Motor neuron (in vitro differentiated cells): ENCODE measurements around the gene PYGO2. TPM values are rescaled to one million over a fixed set of nuclear protein-coding genes. Genes with fewer than 3 reads are reported as not detected.

Source experiments
- ATAC-seq, 8 experiments: fragments of 200-7000 bp; cut with Tn5 transposase; replicated peaks in 6 of 8; 2 replicates each; pipeline ENCODE4 v1.8.0; 2021; ENCODE audit warnings: mild to moderate bottlenecking in 8 of 8, moderate library complexity in 8 of 8
- H3K27ac ChIP-seq, 2 donors: fragments of 250-450 bp; sonication (Bioruptor Pico); 2 replicates each; pipeline ENCODE4 v1.9.0; 2021; ENCODE audit warnings: antibody characterized with exemption in 2 of 2, mild to moderate bottlenecking in 2 of 2, moderate library complexity in 1 of 2
- H3K4me1 ChIP-seq, 2 donors: fragments of 250-450 bp; sonication (Bioruptor Pico); replicated peaks in 1 of 2; 2 replicates each; pipeline ENCODE4 v1.6.1; 2021; ENCODE audit warnings: antibody characterized with exemption in 2 of 2, mild to moderate bottlenecking in 2 of 2, moderate library complexity in 1 of 2
- H3K4me3 ChIP-seq, 5 donors: fragments of 250-450 bp; sonication (Bioruptor Pico); 2 replicates each; pipeline ENCODE4 v1.9.0; 2021; ENCODE audit warnings: antibody characterized with exemption in 5 of 5, mild to moderate bottlenecking in 5 of 5, moderate library complexity in 4 of 5
- WGBS, 10 experiments: fragments of 450-650 bp; shearing (Covaris generic); methylation state at CpG; one replicate each; pipeline ENCODE4 v1.0.0; 2022; 5-methylcytosine and 5-hydroxymethylcytosine counted together
- in situ Hi-C, 9 experiments: fragments of 400-800 bp; cut with MboI; loops; one replicate each; pipeline ENCODE4 v1.15.0; 2021; ENCODE audit warnings: low sequenced_read_pairs in 9 of 9, low pct_unique_long_range_greater_than_20kb in 2 of 9; ENCODE audit not compliant: unreplicated experiment in 9 of 9
- total RNA-seq, 8 experiments: library from RNA; unstranded; fragments of 300-600 nt; gene quantifications; 2 replicates each; pipeline versions ENCODE4 v1.2.3 to v1.2.4, GENCODE V29; 2022

PYGO2 gene
- total RNA-seq, 8 experiments from 2014 or later: 14.4 to 49.9 (median 26.5) TPM

DNA sequence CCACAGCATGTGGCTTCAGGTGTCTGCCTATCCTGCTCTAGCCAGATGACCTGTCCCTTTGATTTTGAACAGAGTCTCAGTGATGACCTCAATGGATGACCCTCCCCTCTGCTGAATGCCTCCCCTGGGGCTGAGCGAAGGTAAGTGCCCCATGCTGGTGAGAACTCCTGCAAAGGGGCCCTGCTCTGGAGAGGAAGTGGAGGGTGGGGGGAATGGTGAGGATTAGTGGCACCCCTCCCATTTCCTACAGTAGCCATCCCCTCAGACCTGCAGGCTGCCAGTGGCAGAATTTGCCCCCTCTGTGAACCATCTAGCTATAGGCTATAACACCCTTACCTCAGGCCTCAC, 21.4 kb downstream of the PYGO2 start:
- peaks cover 47 to 57% of the 10 kb centered on the region in 2 donors for H3K4me1 ChIP-seq
- 100% methylated on average over 1 of the region's 1 CpG; no CpG with 5 or more reads in 7 of the 10 experiments for WGBS, 10 experiments
- H3K27ac ChIP-seq: peak overlapping the region in 1 of 2 donors; percentile 47
- no peak for ATAC-seq
- no peak overlapping the region for H3K4me3 ChIP-seq
- in situ Hi-C loops: no loop called here

DNA sequence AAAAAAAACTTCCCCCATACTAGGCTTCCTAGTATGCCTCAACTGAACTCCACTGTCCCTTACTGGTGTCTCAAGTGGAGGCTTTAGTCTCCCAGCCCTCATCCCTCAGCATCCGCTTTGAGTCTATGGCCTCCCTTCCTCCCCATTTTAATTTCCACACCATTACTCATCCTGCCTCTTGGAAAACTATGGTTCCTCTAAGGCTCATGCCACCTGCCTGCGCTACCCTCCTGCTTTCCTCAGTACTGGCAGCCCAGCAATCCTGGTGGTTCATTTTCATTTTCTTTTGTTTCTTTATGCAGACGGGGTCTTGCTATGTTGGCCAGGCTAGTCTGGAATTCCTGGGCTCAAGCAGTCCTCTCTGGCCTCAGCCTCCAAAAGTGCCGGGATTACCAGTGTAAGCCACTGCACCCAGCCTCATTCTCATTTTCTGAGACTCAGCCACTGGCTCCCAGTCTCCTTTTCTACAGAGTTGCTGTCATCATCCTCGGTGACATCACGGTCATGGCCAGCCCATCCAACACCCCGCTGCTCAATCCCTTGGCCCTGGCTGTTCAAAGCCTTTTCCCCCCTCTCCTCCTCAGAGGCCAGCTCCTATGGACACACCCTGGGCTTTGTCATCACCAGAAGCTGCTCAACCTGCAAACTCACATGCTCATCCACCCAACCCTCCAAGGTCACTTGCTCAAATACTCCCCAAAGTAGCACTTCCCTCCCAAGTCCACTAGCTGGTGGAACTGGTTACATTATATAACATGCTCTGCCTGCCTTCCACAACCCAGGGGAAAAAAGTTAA, 22.8 kb downstream of the PYGO2 start:
- Histone ChIP-seq H3K27ac (no peak overlapping the region), H3K4me3 (no peak overlapping the region)

DNA sequence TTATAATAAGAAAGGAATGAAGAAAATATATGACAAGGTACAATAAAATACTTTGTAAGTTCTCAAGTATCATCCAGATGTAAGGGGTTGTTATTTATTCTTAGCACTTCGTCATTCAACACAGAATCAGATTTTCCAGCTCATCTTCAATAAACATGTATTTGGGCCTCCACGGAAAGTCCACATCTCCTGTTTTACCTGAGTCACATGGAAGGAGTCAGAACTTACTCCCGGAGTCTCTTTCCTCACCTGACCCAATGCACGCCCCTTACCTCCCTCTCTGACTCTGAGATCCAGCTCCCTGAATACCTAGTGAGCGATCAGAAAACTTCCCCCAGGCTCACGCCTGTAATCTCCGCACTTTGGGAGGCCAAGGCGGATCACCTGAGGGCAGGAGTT, 23.6 kb downstream of the PYGO2 start:
- peaks cover 35 to 44% of the 10 kb centered on the region in 2 donors for H3K4me1 ChIP-seq
- in situ Hi-C loops: no loop called here
- 40 to 100% (median 94%) methylated on average over 1 to 8 of the region's 8 CpGs; no CpG with 5 or more reads in 2 of the 10 experiments for WGBS, 10 experiments
- H3K27ac ChIP-seq: peak overlapping the region; percentile 99 to 100
- no peak for ATAC-seq
- peak overlapping the region in 3 of 5 donors; percentile 58 to 66 (median 58) for H3K4me3 ChIP-seq

More for the DNA sequence above, 22.8 kb downstream of the PYGO2 start:
- peaks cover 35 to 44% of the 10 kb centered on the region in 2 donors for H3K4me1 ChIP-seq
- WGBS, 10 experiments: 92 to 100% (median 96%) methylated on average over 1 to 7 of the region's 7 CpGs; no CpG with 5 or more reads in 1 of the 10 experiments
- in situ Hi-C loops: no loop called here
- ATAC-seq: no peak

DNA sequence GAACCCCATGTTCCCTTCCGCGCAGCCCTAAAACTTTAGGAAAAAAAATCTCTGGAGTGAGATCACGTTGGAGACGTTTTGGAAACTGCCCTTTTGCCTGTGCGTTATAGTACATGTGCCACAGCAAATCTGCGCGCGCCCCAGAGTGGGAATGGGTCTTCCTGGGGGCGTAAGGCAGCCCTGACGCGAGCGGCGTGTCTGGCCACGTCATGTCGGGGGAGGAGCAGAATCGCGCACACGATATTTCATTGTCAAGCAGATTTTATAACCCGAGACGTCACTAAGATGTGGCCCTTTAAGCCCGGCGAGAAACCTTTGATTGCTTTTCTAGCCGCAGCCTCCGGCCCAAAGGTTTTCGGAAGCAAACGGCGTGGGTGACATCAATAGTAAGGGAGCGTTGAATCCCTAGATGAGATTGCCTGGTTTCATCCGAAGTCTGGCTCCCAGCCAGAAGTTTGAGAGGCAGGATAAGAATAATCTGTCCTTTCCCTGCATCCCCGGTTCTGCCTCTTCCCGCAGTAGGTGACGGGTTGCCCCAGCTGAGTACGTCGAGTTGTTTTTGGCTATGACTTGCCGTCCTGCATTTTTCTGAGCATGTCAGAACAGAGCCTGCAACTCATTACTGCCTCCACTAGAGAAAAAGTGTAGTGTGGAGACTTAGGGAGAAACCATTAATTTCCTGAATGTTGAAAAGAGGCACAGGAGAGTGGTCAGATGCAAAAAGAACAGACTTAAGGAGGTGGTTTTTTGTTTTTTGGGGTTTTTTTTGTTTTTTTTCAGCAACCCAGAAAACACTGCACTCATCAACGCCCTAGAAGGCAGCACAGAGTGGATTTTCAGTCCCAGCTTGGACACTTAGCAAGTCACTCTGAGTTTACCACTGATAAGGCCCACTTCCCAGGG, 24.2 kb downstream of the PYGO2 start:
- in situ Hi-C loops: no loop called here
- Histone ChIP-seq H3K27ac (peak overlapping the region; percentile 99 to 100), H3K4me3 (peak overlapping the region; percentile 53 to 77 (median 58)), H3K4me1 (peaks cover 32 to 42% of the 10 kb centered on the region in 2 donors)
- ATAC-seq: peak; percentile 72 to 83 (median 78)
- 0 to 13% (median 6%) methylated on average over 4 to 35 of the region's 36 CpGs; no CpG with 5 or more reads in 1 of the 10 experiments for WGBS, 10 experiments

DNA sequence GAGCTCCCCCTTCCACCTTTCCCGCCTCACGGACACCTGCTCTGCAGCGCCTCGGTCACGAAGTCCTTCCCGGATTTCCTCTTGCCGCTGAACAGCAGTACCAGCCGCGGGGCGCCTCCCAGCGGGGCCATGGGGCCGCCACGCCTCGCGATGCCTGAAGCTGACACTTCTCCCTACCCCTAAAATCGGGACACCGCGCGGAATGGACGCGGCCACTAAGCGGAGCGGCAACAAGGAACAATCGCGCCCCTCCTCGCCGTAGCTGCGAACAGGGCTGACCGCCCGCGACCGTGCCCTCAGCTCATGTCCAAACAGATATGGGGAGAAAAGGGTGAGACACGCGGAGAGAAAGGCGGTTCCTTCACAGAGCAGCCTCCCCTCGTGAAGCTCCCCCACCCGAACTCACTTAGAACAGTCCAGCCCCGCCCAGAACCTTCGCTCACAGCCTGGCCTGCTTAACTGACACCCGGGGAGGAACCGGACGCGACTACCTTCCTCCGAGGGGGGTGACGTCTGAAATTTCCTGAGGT, 25.0 kb downstream of the PYGO2 start, which contains the start of gene PMVK:
Gene PMVK, minus strand, starts transcription at position 165 of the 530 bp plus-strand sequence. Its CDS starts 34 bp downstream, at position 131.
- ATAC-seq: peak; percentile 80 to 87 (median 84)
- 0 to 5% (median 0%) methylated on average over 3 to 25 of the region's 45 CpGs; no CpG with 5 or more reads in 3 of the 10 experiments for WGBS, 10 experiments

DNA sequence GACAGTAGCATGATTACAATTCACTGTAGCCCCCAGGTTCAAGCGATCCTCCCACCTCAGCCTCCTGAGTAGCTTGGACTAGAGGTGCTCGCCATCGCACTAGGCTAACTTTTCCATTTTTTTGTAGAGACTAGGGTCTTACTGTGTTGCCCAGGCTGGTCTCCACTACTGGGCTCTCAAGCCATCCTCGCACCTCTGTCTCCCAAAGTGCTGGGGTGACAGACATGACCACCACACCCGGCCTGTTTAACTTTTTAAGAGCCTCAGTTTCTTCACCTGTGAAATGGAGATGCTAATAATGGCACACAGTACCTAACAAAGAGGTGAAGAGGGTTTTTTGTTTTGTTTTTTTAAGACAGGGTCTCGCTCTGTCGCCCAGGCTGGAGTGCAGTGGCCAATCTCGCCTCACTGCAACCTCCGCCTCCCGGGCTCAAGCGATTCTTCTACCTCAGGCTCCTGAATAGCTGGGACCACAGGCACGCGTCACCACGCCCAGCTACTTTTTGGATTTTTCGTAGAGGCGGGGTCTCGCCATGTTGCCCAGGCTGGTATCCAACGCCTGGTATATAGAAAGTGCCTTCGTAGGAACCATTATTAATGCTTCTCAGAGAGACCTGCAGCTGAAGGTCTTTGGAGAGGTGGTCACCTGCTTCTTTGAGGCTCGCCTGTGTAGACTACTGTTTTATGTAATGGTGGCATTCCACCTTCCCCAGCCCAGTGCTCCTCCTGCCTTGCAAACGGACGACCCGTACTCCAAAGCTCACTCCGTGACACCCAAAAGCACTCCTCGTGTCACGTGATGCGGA, 25.6 kb downstream of the PYGO2 start:
- ATAC-seq: peak in 1 of 8 experiments; percentile 1

More for the DNA sequence above, 25.0 kb downstream of the PYGO2 start, which contains the start of gene PMVK:
- in situ Hi-C loops: no loop called here
- H3K4me3 ChIP-seq: peak within 1 kb of the TSS; percentile 53 to 77 (median 58)
- H3K27ac ChIP-seq: peak within 1 kb of the TSS; percentile 99 to 100
- peaks cover 25 to 35% of the 10 kb centered on the region in 2 donors for H3K4me1 ChIP-seq

DNA sequence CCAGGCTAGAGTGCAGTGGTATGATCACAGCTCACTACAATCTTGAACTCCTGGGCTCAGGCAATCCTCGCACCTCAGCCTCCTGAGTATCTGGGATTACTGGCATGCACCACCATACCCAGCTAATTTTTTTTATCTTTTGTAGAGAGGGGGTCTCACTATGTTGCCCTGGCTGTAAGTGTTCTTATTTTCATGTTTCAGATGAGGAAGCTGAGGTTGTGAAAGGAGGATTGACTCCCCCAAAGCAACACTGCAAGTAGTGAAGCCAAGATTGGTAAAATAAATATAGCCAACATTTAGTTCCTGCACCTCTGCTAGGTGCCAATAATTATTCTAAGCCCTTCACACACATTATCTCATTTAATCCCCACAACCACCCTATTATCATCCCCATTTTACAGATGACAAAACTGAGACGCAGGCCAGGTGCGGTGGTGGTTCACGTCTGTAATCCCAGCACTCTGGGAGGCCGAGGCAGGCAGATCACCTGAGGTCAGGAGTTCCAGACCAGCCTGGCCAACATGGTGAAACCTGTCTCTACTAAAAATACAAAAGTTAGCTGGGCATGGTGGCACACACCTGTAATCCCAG, 27.1 kb downstream of the PYGO2 start:
- in situ Hi-C loops: no loop called here
- 83 to 100% (median 94%) methylated on average over 1 to 5 of the region's 5 CpGs; no CpG with 5 or more reads in 5 of the 10 experiments for WGBS, 10 experiments
- Histone ChIP-seq H3K4me1 (peaks cover 7 to 17% of the 10 kb centered on the region in 2 donors), H3K4me3 (no peak overlapping the region), H3K27ac (no peak overlapping the region)
- no peak for ATAC-seq

More for the DNA sequence above, 25.6 kb downstream of the PYGO2 start:
- peak overlapping the region; percentile 53 to 77 (median 58) for H3K4me3 ChIP-seq
- peaks cover 18 to 28% of the 10 kb centered on the region in 2 donors for H3K4me1 ChIP-seq
- in situ Hi-C loops: no loop called here
- peak overlapping the region; percentile 99 to 100 for H3K27ac ChIP-seq
- 34 to 100% (median 74%) methylated on average over 2 to 20 of the region's 27 CpGs for WGBS, 10 experiments

DNA sequence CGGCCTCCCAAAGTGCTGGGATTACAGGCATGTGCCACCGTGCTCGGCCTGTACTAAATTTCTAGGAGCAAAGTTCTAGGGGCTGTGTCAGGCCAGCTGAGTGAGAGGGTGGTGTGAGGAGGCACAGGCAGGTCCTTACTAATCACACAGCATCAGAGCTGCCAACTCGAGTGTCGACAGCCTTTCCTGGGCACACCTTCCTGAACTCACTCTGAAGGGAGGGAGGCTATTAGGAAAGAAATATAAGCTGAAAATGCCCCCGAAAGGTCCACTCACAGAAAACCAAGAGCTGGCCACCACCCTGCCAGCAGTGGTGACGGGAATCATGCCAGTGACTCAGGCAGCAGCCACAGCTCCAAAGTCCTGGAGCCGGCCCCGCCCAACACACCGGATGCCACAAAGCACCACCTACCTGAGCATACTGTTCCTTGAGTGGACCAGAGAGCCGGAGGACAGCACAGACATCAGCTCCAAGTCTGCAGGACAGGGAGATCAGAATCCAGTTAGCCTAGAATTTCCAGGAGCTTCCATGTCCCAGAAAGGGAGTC, 29.6 kb downstream of the PYGO2 start:
- WGBS, 10 experiments: 82 to 100% (median 97%) methylated on average over 2 to 9 of the region's 11 CpGs; no CpG with 5 or more reads in 2 of the 10 experiments
- no peak overlapping the region for H3K4me3 ChIP-seq
- ATAC-seq: no peak
- H3K4me1 ChIP-seq: peaks cover 7 to 8% of the 10 kb centered on the region in 2 donors
- in situ Hi-C loops: no loop called here
- no peak overlapping the region for H3K27ac ChIP-seq

DNA sequence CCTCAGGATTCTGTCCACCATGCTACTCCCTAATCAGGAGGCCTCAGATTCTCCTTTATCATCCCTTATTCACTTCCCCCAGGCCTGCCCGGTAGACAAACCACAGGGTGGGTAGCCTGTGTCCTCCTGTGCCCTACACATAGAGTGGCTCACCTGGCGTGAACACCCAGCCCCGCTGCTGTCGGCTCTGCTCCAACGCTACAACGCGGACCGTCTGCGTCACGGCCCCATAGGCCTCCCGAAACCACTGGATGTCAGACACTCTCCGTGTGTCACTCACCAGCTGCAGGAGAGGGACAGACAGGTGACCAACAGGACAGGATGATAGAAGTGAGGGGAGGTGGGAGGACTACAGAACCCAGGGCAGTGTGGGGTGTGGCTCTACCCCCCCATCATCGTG, 35.4 kb downstream of the PYGO2 start:
- H3K4me1 ChIP-seq: no peaks in the 10 kb centered on the region
- H3K4me3 ChIP-seq: no peak overlapping the region
- in situ Hi-C loops: no loop called here
- WGBS, 10 experiments: 59 to 100% (median 88%) methylated on average over 1 to 10 of the region's 13 CpGs; no CpG with 5 or more reads in 4 of the 10 experiments
- H3K27ac ChIP-seq: no peak overlapping the region
- no peak for ATAC-seq

DNA sequence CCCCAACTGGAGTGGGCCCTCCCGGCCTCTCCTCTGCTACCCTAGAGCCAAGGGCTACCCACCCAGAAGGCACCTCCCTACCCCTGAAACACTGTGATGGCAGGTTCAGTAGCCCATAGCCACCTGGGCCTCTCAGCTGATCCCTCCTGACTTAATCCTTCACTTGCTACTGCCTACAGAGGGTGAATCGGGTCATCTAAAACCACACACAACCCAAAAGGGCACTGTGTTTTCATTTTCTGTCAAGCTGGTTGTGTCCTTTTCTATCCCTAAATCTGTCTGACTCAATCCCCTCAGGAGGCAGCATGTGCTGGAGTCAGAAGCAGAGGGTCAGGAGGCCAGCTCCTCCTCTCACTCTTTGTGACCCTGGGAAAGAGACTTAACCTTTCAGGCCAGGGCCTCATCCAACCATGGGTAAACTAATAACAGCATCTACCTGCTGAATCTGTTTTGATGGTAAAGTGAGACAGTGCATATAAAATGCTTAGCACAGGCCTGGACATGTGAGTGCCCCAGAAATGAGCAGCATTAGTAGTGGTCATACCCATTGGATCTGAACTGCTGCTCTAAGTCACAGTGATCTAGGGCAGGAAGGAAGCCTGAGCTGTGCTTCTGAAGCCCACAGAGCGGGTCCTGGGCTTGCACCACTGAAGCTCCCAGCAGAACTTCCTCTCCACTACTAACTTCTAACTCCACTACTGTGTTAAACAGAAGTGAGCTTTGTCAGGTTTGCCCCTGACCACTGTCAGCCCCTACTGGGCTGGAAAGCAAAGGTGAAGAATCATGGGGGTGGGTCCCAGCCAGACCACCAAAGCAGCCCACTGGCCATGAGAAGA, 36.0 kb downstream of the PYGO2 start:
- in situ Hi-C loops: no loop called here
- 80 to 100% (median 100%) methylated on average over 1 to 2 of the region's 3 CpGs; no CpG with 5 or more reads in 4 of the 10 experiments for WGBS, 10 experiments

DNA sequence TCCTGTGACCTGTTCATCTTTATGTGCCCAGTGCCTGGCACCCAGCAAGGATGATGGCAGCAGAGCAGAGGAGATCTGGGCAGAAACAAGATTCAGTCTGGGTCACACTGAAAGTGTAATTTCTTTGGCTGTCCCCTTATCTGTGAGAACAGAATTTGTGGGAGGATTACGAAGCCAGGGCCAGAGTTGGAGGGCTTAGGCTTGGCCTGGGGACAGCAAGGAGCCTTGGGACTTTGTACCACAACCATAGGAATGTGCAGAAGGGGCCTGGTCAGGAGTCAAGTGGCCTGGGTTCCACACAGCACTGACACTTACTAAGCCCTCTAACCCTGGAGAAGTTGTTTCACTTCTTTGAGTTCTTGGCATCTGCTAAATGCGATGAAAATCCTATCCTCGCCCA, 37.9 kb downstream of the PYGO2 start:
- no peak for ATAC-seq
- Histone ChIP-seq H3K27ac (no peak overlapping the region), H3K4me3 (no peak overlapping the region), H3K4me1 (no peaks in the 10 kb centered on the region)
- 82 to 100% (median 100%) methylated on average over 1 to 3 of the region's 3 CpGs; no CpG with 5 or more reads in 3 of the 10 experiments for WGBS, 10 experiments
- in situ Hi-C loops: loop anchor here in 1 of 9 experiments (25.0 kb wide), 1 partner anchor 111 kb away; no protein-coding TSS in a partner anchor

More for the DNA sequence above, 36.0 kb downstream of the PYGO2 start:
- no peaks in the 10 kb centered on the region for H3K4me1 ChIP-seq
- H3K27ac ChIP-seq: no peak overlapping the region
- H3K4me3 ChIP-seq: no peak overlapping the region
- no peak for ATAC-seq
